DOHH2 (cell line): ENCODE data around the gene COL5A1.

Source experiments
- H3F3A ChIP-seq: fragments of 200-600 bp; sonication (generic), shearing (Covaris generic); 2 replicates; pipeline ENCODE4 v1.6.0; 2016; ENCODE audit warnings: antibody characterized with exemption, mild to moderate bottlenecking; ENCODE audit not compliant: control insufficient read depth, insufficient read depth
- H3K27ac ChIP-seq: fragments of 200-600 bp; sonication (generic); 2 replicates; pipeline ENCODE4 v1.5.1; 2014; ENCODE audit warnings: low read depth, mild to moderate bottlenecking, low read length, moderate library complexity
- H3K27me3 ChIP-seq: fragments of 200-600 bp; sonication (generic); 2 replicates; pipeline ENCODE4 v1.6.1; 2014; ENCODE audit warnings: mild to moderate bottlenecking, low read length, mixed read lengths; ENCODE audit not compliant: control insufficient read depth
- H3K36me3 ChIP-seq: fragments of 200-600 bp; sonication (generic); 2 replicates; pipeline ENCODE4 v1.6.1; 2014; ENCODE audit warnings: mild to moderate bottlenecking, low read length, moderate library complexity, mixed read lengths; ENCODE audit not compliant: control insufficient read depth
- H3K4me1 ChIP-seq: fragments of 200-600 bp; sonication (generic); 2 replicates; pipeline ENCODE4 v1.6.1; 2014; ENCODE audit warnings: mild to moderate bottlenecking, low read length, mixed read lengths; ENCODE audit not compliant: control insufficient read depth
- H3K4me2 ChIP-seq: fragments of 200-600 bp; sonication (generic); 2 replicates; pipeline ENCODE4 v1.6.0; 2014; ENCODE audit warnings: mild to moderate bottlenecking, low read length, moderate library complexity
- H3K4me3 ChIP-seq: fragments of 200-600 bp; sonication (generic); 2 replicates; pipeline ENCODE4 v1.5.1; 2014; ENCODE audit warnings: mild to moderate bottlenecking, low read length, mixed read lengths
- H3K79me2 ChIP-seq: fragments of 200-600 bp; sonication (generic); 2 replicates; pipeline ENCODE4 v1.6.1; 2014; ENCODE audit warnings: mild to moderate bottlenecking, low read length, mixed read lengths; ENCODE audit not compliant: control insufficient read depth
- H3K9me2 ChIP-seq: fragments of 200-600 bp; sonication (generic); replicated peaks from 2 replicates; pipeline ENCODE4 v1.6.1; 2014; ENCODE audit warnings: mild to moderate bottlenecking, low read length, mixed read lengths; ENCODE audit not compliant: control insufficient read depth
- H3K9me3 ChIP-seq: fragments of 200-600 bp; sonication (generic); 2 replicates; pipeline ENCODE4 v1.6.1; 2014; ENCODE audit warnings: antibody characterized with exemption, low read length, mixed read lengths; ENCODE audit not compliant: control insufficient read depth, insufficient read depth
- H4K20me1 ChIP-seq: fragments of 200-600 bp; sonication (generic); 2 replicates; pipeline ENCODE4 v1.6.0; 2014; ENCODE audit warnings: low read depth, mild to moderate bottlenecking, antibody characterized with exemption, low read length, moderate library complexity; ENCODE audit not compliant: control insufficient read depth, insufficient read depth
- EZH2phosphoT487 ChIP-seq: fragments of 200-600 bp; sonication (generic); IDR thresholded peaks from 2 replicates; pipeline ENCODE4 v1.6.1; 2017; ENCODE audit warnings: borderline replicate concordance, mild to moderate bottlenecking, antibody characterized with exemption, low read length, moderate library complexity, mixed read lengths
- TF ChIP-seq, protein P1 (sequence below): fragments of 200-600 bp; sonication (generic); IDR thresholded peaks from one replicate; pipeline ENCODE4 v1.5.1; 2014; ENCODE audit warnings: antibody characterized with exemption, mild to moderate bottlenecking, low read depth, low read length; ENCODE audit not compliant: poor library complexity, severe bottlenecking

Gene COL5A1

DNA sequence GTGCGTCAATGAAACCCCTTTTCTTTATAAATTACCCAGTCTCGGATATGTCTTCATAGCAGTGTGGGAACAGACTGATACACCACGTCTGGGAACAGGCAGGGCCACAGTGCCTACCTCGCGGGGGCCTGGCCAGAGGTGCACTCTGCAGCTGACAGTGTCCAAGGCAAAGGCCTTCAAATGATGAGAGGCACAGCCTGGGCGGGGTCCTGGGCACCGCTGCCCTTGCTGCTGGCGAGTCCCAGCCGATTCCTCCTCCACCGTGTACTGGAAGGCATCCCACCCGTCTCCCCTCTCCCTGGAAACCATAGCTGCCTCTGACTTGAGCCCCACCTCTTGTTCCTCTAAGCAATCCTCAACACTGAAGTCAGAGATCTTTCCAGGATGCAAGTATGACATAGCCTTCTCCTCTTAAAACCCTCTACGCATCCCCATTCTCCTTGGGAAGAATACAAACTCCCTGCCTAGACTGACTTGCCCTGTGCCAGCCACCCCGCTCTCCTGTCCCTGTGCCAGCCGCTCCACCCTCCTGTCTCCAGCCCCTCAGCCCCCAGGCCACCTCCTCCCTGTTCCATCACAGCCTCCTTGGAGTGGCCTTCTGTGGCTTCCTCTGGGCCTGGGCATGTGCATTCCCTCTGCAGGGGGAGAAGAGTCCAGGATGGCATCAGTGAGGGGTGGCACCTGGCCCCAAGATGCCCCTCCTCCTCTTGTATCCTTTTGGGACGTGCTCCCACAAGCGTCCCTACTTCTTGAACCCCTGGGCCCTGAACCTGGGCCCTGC, 8.1 kb upstream of the COL5A1 start:
- Histone ChIP-seq H4K20me1 (no peaks in the 10 kb centered on the region), H3K4me2 (no peak overlapping the region), H3K27me3 (no peaks in the 10 kb centered on the region), H3K9me3 (no peaks in the 10 kb centered on the region), H3K36me3 (no peaks in the 10 kb centered on the region), H3K9me2 (no peaks in the 10 kb centered on the region), H3K79me2 (no peaks in the 10 kb centered on the region), H3K27ac (no peak overlapping the region), H3K4me3 (no peak overlapping the region), H3K4me1 (no peaks in the 10 kb centered on the region), H3F3A (no peaks in the 10 kb centered on the region)
- TF ChIP-seq EZH2phosphoT487, result no peak
- TF ChIP-seq, protein P1, sequence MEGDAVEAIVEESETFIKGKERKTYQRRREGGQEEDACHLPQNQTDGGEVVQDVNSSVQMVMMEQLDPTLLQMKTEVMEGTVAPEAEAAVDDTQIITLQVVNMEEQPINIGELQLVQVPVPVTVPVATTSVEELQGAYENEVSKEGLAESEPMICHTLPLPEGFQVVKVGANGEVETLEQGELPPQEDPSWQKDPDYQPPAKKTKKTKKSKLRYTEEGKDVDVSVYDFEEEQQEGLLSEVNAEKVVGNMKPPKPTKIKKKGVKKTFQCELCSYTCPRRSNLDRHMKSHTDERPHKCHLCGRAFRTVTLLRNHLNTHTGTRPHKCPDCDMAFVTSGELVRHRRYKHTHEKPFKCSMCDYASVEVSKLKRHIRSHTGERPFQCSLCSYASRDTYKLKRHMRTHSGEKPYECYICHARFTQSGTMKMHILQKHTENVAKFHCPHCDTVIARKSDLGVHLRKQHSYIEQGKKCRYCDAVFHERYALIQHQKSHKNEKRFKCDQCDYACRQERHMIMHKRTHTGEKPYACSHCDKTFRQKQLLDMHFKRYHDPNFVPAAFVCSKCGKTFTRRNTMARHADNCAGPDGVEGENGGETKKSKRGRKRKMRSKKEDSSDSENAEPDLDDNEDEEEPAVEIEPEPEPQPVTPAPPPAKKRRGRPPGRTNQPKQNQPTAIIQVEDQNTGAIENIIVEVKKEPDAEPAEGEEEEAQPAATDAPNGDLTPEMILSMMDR, result no peak

DNA sequence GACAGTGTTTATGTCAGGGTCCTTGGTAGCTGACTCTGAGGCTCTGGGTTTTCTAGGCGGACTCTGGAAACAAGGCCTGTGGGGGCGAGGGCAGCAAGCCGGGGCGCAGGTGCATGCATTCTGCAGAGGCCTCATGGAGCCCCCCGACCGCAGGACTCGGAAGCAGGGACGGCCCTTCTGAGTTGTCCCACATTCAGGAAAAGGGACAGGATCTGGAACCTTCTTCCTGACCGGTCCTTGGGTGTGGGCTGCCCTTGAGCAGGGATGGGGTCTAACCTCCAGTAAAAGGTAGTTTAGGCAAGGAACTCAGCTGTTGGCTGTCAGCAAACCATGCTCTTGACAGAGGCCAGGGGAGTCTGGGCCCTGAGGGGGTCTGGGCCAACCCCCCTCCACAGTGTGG, 7.4 kb upstream of the COL5A1 start:
- no peak overlapping the region for H3K4me2 ChIP-seq
- TF ChIP-seq EZH2phosphoT487, result no peak
- TF ChIP-seq, protein P1, result no peak
- no peaks in the 10 kb centered on the region for H3K9me2 ChIP-seq
- H3K36me3 ChIP-seq, result no peaks in the 10 kb centered on the region
- H3K27me3 ChIP-seq, result no peaks in the 10 kb centered on the region
- no peaks in the 10 kb centered on the region for H3K9me3 ChIP-seq
- H3K4me1 ChIP-seq, result no peaks in the 10 kb centered on the region
- no peaks in the 10 kb centered on the region for H4K20me1 ChIP-seq
- H3K27ac ChIP-seq, result no peak overlapping the region
- H3F3A ChIP-seq, result no peaks in the 10 kb centered on the region
- H3K4me3 ChIP-seq, result no peak overlapping the region
- no peaks in the 10 kb centered on the region for H3K79me2 ChIP-seq

DNA sequence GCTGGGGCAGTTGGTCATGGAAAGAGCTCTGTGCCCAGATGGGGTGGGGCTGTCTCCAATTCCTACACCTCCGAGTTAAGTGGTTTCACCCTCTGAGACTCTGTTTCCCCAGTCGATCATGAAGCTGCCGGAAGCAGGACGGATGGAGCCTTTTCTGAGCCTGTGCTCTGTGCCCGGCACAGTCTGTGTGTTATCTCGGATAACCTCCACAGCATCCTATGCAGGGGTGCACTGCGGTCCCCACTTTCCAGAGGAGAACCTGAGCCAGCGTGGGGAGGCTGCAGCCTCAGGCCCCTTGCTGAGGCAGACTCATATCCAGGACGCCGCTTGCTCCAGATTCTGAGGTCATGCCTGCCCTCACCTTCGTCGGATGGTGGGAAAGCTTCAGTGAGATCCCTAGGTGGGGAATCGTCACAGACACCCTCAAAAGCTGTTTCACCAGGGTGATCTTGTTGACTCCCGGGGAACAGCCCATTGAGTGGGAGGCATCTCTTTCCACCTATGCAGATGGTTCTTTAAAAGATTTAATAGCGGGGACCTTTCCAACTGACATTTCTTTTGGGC, 6.9 kb upstream of the COL5A1 start:
- Histone ChIP-seq H3K9me3 (no peaks in the 10 kb centered on the region), H3K4me3 (no peak overlapping the region), H3K27ac (no peak overlapping the region), H3K9me2 (no peaks in the 10 kb centered on the region), H3K4me2 (no peak overlapping the region), H4K20me1 (no peaks in the 10 kb centered on the region), H3K36me3 (no peaks in the 10 kb centered on the region), H3K27me3 (no peaks in the 10 kb centered on the region), H3F3A (no peaks in the 10 kb centered on the region), H3K4me1 (no peaks in the 10 kb centered on the region), H3K79me2 (no peaks in the 10 kb centered on the region)
- no peak for TF ChIP-seq EZH2phosphoT487
- TF ChIP-seq, protein P1, result no peak
